SJCRH30 (cell line): ENCODE results near the gene DRC7. TPM values are rescaled to one million over a fixed set of nuclear protein-coding genes. Genes with fewer than 3 reads are reported as not detected.
"Not testable (repeated sequence)": the region's sequence is repeated elsewhere in the genome, so short reads cannot be mapped to it uniquely, and the experiment has no call there.

Source experiments
- DNase-seq, 2 experiments: peaks; one replicate each; pipeline ENCODE4 v3.0.0-alpha.2; 2015 to 2020
- H3K27ac ChIP-seq: fragments of 250-450 bp; sonication (Bioruptor Pico); 2 replicates; pipeline ENCODE4 v1.5.1; 2020; ENCODE audit warnings: mild to moderate bottlenecking, moderate library complexity
- H3K27me3 ChIP-seq: fragments of 250-450 bp; sonication (Bioruptor Pico); 2 replicates; pipeline ENCODE4 v1.5.1; 2020; ENCODE audit warnings: mild to moderate bottlenecking, moderate library complexity
- H3K36me3 ChIP-seq: fragments of 250-450 bp; sonication (Bioruptor Pico); 2 replicates; pipeline ENCODE4 v1.5.1; 2020; ENCODE audit warnings: mild to moderate bottlenecking, moderate library complexity
- H3K4me1 ChIP-seq: fragments of 250-450 bp; sonication (Bioruptor Pico); 2 replicates; pipeline ENCODE4 v1.5.1; 2020; ENCODE audit warnings: mild to moderate bottlenecking, moderate library complexity
- H3K4me3 ChIP-seq: fragments of 250-450 bp; sonication (Bioruptor Pico); 2 replicates; pipeline ENCODE4 v1.5.1; 2020; ENCODE audit warnings: mild to moderate bottlenecking, moderate library complexity
- H3K9me3 ChIP-seq: fragments of 250-450 bp; sonication (Bioruptor Pico); replicated peaks from 2 replicates; pipeline ENCODE4 v1.5.1; 2020; ENCODE audit warnings: mild to moderate bottlenecking, moderate library complexity
- total RNA-seq: library from RNA; depleted of rRNA; stranded (reverse); fragments of >200 nt; shearing (Covaris generic); gene quantifications from 2 replicates; pipeline ENCODE4 v1.2.3, GENCODE V29; 2014; rRNA removed

Gene DRC7
- total RNA-seq, 1 experiment from 2014 or later = not detected

- not testable (repeated sequence) for H3K27me3 ChIP-seq, H3K4me3 ChIP-seq, H3K4me1 ChIP-seq, H3K27ac ChIP-seq, H3K9me3 ChIP-seq, DNase-seq, H3K36me3 ChIP-seq
These were observed 85.2 kb downstream of the DRC7 start for GRCh38 chr16:57779836-57780235.

GRCh38 chr16:57781349-57781740, 86.7 kb downstream of the DRC7 start:
- Histone ChIP-seq H3K9me3 (no peaks in the 10 kb centered on the region), H3K27me3 (no peaks in the 10 kb centered on the region), H3K27ac (no peak overlapping the region), H3K4me3 (no peak overlapping the region), H3K4me1 (no peaks in the 10 kb centered on the region), H3K36me3 (no peaks in the 10 kb centered on the region)
- DNase-seq = no peak

Other genes with a start within 250 kb of the DRC7 start
- gene CIAPIN1, start 247.4 kb upstream of the DRC7 start, total RNA-seq = 84.8 and 90.5 TPM in 2 replicates
- gene COQ9, start 247.3 kb upstream of the DRC7 start, total RNA-seq = 54.9 and 58.6 TPM in 2 replicates
- 151 and 156 TPM in 2 replicates for gene POLR2C, start 232.1 kb upstream of the DRC7 start, total RNA-seq
- 10.4 and 13.0 TPM in 2 replicates for gene DOK4, start 208.3 kb upstream of the DRC7 start, total RNA-seq
- 9.7 and 11.1 TPM in 2 replicates for gene CCDC102A, start 158.2 kb upstream of the DRC7 start, total RNA-seq
- gene ADGRG5, start 152.2 kb upstream of the DRC7 start, total RNA-seq = not detected in 2 replicates
- 0.32 and 0.53 TPM in 2 replicates for gene ADGRG1, start 66.2 kb upstream of the DRC7 start, total RNA-seq
- gene ADGRG3, start 26.5 kb upstream of the DRC7 start, total RNA-seq = not detected in 2 replicates
- 35.2 and 38.9 TPM in 2 replicates for gene KATNB1, start 41.0 kb downstream of the DRC7 start, total RNA-seq
- gene KIFC3, start 107.7 kb downstream of the DRC7 start, total RNA-seq = 11.4 and 11.8 TPM in 2 replicates